Naive B cell (primary cell): Measurements from ENCODE around the gene DPP7. TPM values are rescaled to one million over a fixed set of nuclear protein-coding genes. Genes with fewer than 3 reads are reported as not detected.
A peak's percentile ranks its signal among the peaks of the same experiment; 100 is the strongest.
"Not testable (repeated sequence)": the region's sequence is repeated elsewhere in the genome, so short reads cannot be mapped to it uniquely, and the experiment has no call there.

ENCODE experiments used
- ATAC-seq, 2 donors: fragments of 150-1000 bp; cut with Tn5 transposase; 2 replicates each; pipeline ENCODE4 v1.10.0; 2021; ENCODE audit warnings: low read depth in 2 of 2, mild to moderate bottlenecking in 2 of 2, moderate library complexity in 2 of 2
- DNase-seq: peaks from one replicate; pipeline ENCODE4 v3.0.0; 2022
- H3K27ac Mint-ChIP-seq, 6 donors: one replicate each; pipeline ENCODE4 v1.8.0; 2020 to 2022; ENCODE audit warnings: mild to moderate bottlenecking in 6 of 6, mixed read lengths in 6 of 6, moderate library complexity in 5 of 6, inconsistent platforms in 2 of 6
- H3K27me3 Mint-ChIP-seq, 3 donors: one replicate each; pipeline ENCODE4 v1.8.0; 2021 to 2022; ENCODE audit warnings: mixed read lengths in 3 of 3, mild to moderate bottlenecking in 1 of 3
- H3K36me3 Mint-ChIP-seq, 2 donors: one replicate each; pipeline ENCODE4 v1.8.0; 2020 to 2022; ENCODE audit warnings: mixed read lengths in 2 of 2, inconsistent platforms in 1 of 2, mild to moderate bottlenecking in 1 of 2
- H3K4me1 Mint-ChIP-seq, 3 donors: one replicate each; pipeline ENCODE4 v1.8.0; 2020 to 2022; ENCODE audit warnings: mixed read lengths in 3 of 3, inconsistent platforms in 1 of 3, mild to moderate bottlenecking in 1 of 3, moderate library complexity in 1 of 3
- H3K4me3 Mint-ChIP-seq, 8 donors: one replicate each; pipeline ENCODE4 v1.8.0; 2020 to 2022; ENCODE audit warnings: mild to moderate bottlenecking in 8 of 8, mixed read lengths in 8 of 8, moderate library complexity in 8 of 8, inconsistent platforms in 2 of 8
- H3K9me3 Mint-ChIP-seq, 7 donors: one replicate each; pipeline ENCODE4 v1.8.0; 2020 to 2022; ENCODE audit warnings: mixed read lengths in 7 of 7, mild to moderate bottlenecking in 5 of 7, inconsistent platforms in 2 of 7, moderate library complexity in 1 of 7
- polyA plus RNA-seq, 6 donors: library from polyadenylated mRNA; unstranded; fragments of 300-500 nt; fragmentation: Illumina TruSeq; gene quantifications; one replicate each; pipeline ENCODE4 v1.2.3, GENCODE V29; 2021; ENCODE audit warnings: low read depth in 6 of 6

DPP7 gene
- polyA plus RNA-seq, 6 donors from 2014 or later = 71.5 to 142 (median 102) TPM

DNA sequence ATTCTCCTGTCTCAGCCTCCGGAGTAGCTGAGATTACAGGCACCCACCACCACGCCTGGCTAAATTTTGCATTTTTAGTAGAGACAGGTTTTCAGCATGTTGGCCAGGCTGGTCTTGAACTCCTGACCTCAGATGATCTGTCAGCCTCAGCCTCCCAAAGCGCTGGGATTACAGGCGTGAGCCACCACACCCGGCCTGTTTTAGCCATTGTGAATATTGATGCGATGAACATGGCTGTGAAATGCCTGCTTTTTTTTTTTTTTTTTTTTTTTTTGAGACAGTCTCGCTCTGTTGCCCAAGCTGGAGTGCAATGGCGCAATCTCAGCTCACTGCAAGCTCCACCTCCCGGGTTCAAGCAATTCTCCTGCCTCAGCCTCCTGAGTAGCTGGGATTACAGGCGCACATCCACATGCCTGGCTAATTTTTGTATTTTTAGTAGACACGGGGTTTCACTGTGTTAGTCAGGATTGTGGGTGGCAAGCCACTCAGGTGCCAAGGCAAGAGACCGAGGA is 3.6 kb upstream of the DPP7 start:
- H3K4me1 Mint-ChIP-seq = peaks cover 21 to 34% (median 21%) of the 10 kb centered on the region in 3 donors
- H3K27ac Mint-ChIP-seq = peak overlapping the region in 4 of 6 donors; percentile 54 to 97 (median 80)
- ATAC-seq, DNase-seq, H3K9me3 Mint-ChIP-seq, H3K27me3 Mint-ChIP-seq, H3K36me3 Mint-ChIP-seq: not testable (repeated sequence)
- peak overlapping the region in 1 of 8 donors; percentile 66 for H3K4me3 Mint-ChIP-seq

DNA sequence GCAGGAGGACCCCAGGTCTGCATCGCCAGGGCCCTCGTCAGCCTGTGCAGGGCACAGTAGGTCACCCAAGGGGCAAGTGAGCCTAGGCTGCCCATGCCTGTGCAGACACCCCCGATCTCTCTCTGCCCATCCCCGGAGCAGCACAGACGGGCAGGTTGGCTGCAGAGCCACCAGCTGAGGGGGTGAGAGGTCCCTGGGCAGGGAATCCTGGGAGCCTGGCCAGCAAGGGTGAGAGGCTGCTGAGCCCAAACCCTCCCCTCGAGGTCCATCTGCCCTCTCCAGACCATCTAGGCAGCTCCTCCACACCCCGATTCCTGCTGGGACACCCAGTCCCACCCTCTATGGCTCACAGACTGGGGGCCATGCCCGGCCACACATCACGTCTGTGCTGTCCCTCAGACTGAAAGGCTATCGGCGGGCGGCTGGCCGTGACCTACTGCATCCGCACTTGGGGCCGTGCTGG is 2.8 kb upstream of the DPP7 start:
- DNase-seq (no peak), ATAC-seq (no peak)
- Mint-ChIP-seq H3K4me3 (peak overlapping the region in 1 of 8 donors; percentile 66), H3K4me1 (peaks cover 14 to 29% (median 15%) of the 10 kb centered on the region in 3 donors), H3K27me3 (no peaks in the 10 kb centered on the region), H3K27ac (peak overlapping the region in 4 of 6 donors; percentile 66 to 92 (median 82)), H3K9me3 (no peaks in the 10 kb centered on the region), H3K36me3 (no peaks in the 10 kb centered on the region)

DNA sequence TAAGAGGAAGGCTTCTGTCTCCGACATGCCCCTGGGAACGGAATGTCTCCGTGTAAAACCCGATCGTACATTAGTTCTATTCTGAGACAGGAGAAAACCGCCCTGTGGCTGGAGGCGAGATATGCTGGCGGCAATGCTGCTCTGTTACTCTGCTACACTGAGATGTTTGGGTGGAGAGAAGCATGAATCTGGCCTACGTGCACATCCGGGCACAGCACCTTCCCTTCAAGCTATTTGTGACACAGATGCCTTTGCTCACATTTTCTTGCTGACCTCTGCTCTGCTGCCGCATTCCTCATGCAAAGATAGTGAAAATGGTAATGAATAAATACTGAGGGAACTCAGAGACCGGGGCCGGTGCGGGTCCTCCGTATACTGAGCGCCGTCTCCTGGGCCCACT is 2.2 kb upstream of the DPP7 start:
- no peaks in the 10 kb centered on the region for H3K36me3 Mint-ChIP-seq
- no peaks in the 10 kb centered on the region for H3K27me3 Mint-ChIP-seq
- peak overlapping the region in 5 of 6 donors; percentile 52 to 88 (median 77) for H3K27ac Mint-ChIP-seq
- DNase-seq = no peak
- H3K9me3 Mint-ChIP-seq = no peaks in the 10 kb centered on the region
- peak overlapping the region in 4 of 8 donors; percentile 12 to 82 (median 46) for H3K4me3 Mint-ChIP-seq
- H3K4me1 Mint-ChIP-seq = peaks cover 9 to 23% (median 10%) of the 10 kb centered on the region in 3 donors
- no peak for ATAC-seq

DNA sequence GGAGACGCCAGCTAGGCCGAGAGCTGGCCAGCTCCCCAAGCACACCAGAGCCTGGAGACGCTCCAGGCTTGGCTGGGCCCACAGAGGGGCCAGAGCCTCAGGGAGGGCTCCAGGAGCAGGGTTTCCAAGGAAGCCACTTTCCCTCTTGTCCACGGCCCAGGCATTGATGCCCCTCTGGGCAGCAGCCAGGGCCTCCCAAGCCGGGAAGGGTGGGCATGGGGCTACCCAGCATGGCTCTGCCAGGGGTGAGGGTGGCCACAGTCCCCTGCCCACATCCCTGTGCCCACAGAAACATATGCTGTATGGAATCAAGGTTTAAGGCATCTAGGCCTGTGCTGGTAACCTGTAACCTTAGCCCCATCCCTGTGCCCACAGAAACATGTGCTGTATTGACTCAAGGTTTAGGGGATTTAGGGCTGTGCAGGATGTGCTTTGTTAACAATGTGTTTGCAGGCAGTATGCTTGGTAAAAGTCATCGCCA is 1.5 kb upstream of the DPP7 start:
- Mint-ChIP-seq H3K27ac (peak overlapping the region in 3 of 6 donors; percentile 66 to 74 (median 70)), H3K36me3 (peaks cover 0 to 2% of the 10 kb centered on the region in 2 donors), H3K4me1 (peaks cover 7 to 19% (median 8%) of the 10 kb centered on the region in 3 donors), H3K27me3 (no peaks in the 10 kb centered on the region), H3K4me3 (peak overlapping the region in 4 of 8 donors; percentile 12 to 82 (median 53)), H3K9me3 (no peaks in the 10 kb centered on the region)
- no peak for DNase-seq
- no peak for ATAC-seq

DNA sequence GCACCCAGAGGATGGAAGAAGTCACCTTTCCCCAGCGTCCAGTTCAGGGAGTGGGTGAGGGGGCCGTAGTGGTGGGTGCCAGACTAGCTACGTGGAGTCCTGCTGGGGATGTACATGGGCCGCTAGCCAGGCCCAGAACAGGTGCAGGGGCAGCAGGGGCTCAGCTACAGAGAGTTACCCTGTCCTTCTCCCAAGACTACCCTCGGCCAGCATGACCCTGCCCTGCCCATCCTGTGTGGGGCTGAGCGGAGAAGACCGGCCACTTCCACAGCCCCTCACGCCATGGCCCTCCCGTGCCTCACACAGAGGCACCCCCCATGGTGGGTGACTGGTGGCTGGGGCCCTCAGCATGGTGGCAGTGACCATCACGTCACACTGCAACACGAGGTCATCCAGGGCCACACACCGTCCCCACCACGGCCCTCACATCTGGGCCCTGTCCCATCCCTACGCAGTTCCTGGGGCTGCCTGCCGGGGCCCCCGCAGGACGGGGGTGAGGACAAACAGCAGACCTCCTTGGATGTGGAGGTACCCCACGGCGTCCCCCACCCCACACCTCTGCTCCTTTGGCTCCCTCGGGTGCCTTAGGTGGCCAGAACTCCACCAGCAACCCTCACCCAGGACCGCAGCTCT is 977 bp upstream of the DPP7 start:
- DNase-seq (no peak), ATAC-seq (no peak)
- Mint-ChIP-seq H3K27me3 (no peaks in the 10 kb centered on the region), H3K36me3 (peaks cover 0 to 8% of the 10 kb centered on the region in 2 donors), H3K4me3 (peak overlapping the region in 7 of 8 donors; percentile 12 to 71 (median 42)), H3K4me1 (peaks cover 7 to 15% (median 11%) of the 10 kb centered on the region in 3 donors), H3K27ac (peak overlapping the region in 3 of 6 donors; percentile 50 to 74 (median 66)), H3K9me3 (no peaks in the 10 kb centered on the region)

DNA sequence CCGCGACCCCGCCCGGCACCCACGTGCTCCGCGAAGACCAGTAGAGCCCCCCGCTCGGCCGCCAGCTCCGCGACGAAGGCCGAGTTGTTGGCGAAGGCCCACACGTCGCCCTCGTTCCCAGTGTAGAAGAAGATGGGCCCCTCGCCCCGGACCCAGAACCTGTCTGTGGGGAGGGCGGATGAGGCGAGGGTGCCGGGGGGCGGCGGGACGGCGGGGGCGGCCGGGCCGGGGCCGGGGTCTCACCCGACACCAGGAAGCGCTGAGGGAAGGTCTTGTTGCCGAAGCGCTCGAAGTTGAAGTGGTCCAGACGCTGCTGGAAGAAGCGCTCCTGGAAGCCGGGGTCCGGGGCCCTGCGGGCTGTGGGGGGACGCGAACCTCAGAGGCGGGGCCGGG is 317 bp downstream of the DPP7 start:
- H3K36me3 Mint-ChIP-seq = peaks cover 0 to 8% of the 10 kb centered on the region in 2 donors
- H3K9me3 Mint-ChIP-seq = no peaks in the 10 kb centered on the region
- ATAC-seq (peak; percentile 8 to 14), DNase-seq (no peak)
- peak overlapping the region in 4 of 6 donors; percentile 33 to 66 (median 50) for H3K27ac Mint-ChIP-seq
- H3K4me3 Mint-ChIP-seq = peak overlapping the region in 6 of 8 donors; percentile 19 to 79 (median 64)
- peaks cover 4 to 13% (median 8%) of the 10 kb centered on the region in 3 donors for H3K4me1 Mint-ChIP-seq
- no peaks in the 10 kb centered on the region for H3K27me3 Mint-ChIP-seq

DNA sequence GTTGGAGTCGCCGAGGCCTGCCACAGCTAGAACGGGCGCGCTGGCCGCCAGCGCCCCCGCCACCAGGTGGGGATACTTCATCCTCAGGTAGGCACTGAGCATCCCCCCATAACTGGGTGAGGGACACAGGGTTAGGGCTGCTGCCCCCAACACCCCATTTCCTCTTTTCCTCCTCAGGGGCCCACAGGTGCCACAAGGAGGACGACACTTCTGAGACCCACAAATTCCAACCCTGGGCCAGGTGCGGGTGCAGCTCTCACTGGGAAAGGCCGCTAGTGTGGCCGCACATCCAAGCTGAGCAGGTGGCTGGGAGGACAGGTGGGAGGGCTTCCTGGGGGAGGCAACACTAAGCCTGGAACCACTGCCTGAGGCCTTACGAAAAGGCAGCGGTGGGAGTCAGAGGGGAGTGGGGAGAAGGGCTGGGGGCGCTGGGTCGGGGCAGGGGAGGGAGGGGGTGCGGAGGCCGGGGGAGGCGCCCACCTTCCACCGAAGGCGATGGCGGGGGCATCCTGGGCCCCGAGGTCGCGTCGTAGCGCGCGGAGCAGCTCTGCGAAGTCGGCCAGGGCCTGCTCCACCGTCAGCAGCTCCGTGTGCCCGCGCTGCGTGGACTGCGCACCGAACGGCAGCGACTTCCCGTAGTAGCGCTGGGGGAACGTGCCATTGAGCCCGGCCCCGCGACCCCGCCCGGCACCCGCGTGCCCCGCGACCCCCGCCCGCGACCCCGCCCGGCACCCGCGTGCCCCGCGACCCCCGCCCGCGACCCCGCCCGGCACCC is 961 bp downstream of the DPP7 start:
- Mint-ChIP-seq H3K36me3 (peaks cover 0 to 8% of the 10 kb centered on the region in 2 donors), H3K27me3 (no peaks in the 10 kb centered on the region), H3K27ac (peak overlapping the region in 4 of 6 donors; percentile 74 to 93 (median 82)), H3K4me1 (peaks cover 0 to 7% (median 3%) of the 10 kb centered on the region in 3 donors), H3K9me3 (no peaks in the 10 kb centered on the region), H3K4me3 (peak overlapping the region; percentile 62 to 89 (median 74))
- ATAC-seq (peak; percentile 22 to 24), DNase-seq (no peak)

DNA sequence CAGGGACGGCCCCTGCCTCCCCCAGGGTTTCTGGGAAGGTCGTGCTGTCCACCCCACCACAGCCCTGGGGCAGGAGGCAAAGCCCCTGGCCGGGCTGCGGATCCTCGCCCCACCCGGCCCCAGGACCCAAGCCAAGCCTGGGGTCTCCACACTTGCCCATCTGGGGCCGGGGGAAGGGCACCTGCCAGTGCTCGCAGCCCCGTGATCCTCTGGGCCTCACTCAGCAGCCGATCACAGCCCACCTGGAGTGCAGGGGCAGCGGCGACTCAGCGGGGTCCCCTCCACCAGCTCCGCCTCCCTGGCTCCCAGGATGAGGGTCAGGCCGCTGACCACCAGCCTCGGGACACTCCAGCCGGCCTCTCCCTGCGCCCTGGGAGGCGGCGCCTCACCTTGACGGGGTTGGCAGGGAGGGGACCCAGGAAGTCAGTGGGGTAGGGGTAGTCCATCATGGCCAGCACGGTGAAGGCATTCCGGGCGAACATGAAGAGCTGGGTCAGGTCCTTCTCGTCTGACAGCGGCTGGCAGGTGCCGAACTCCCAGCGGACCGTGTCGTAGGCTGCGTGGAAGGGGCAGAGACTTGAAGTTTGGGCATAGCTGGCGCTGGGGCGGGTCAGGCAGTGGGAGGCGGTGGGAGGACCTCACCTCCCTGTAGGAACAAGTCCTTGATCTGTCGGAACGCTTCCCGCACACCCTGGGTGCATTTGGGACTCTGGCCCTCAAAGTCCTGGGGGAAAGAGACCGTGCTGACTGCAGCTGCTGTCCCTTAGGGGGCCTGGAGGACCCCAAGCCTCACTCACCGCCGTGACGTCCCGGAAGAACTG is 1.8 kb downstream of the DPP7 start:
- peak overlapping the region in 3 of 6 donors; percentile 65 to 91 (median 74) for H3K27ac Mint-ChIP-seq
- H3K4me1 Mint-ChIP-seq = peaks cover 0 to 7% (median 3%) of the 10 kb centered on the region in 3 donors
- DNase-seq = no peak
- peaks cover 0 to 8% of the 10 kb centered on the region in 2 donors for H3K36me3 Mint-ChIP-seq
- ATAC-seq = no peak
- peak overlapping the region in 7 of 8 donors; percentile 59 to 80 (median 71) for H3K4me3 Mint-ChIP-seq
- H3K9me3 Mint-ChIP-seq = no peaks in the 10 kb centered on the region
- no peaks in the 10 kb centered on the region for H3K27me3 Mint-ChIP-seq

DNA sequence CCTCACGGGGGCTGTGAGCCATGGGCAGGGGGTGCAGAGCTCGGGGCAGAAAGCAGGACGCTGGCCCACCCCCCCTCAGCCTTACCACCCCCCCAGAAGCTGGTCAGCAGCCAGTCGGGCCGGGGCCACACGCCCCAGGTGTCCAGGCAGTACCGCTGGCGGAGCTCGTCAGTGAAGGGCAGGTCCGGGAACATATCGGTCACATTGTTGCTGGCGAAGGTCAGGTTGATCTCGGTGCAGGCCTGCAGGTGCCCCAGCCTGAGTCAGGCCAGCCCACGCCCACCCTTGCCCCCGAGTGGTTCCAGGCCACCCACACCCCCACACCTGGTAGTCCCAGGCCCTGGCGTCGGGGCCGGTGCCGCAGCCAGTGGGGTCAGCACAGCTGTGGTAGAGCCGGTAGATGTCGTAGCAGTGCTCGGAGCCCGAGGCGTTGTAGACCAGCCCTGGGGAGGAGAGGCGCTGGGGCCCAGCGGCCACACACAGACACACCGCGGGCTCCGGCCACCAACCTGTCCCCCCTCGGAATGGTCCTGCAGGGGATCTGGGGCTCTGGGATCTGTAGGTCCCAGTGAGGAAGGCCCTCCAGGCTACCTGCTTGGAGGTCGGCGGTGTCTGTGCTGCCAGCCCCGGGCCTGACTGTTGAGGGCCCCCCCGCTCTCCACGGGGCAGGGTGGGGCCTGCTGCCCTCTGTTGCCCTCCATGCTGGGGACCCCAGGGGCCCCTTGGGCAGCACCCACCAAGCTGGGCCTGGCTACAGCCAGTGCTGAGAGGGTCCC is 2.6 kb downstream of the DPP7 start:
- H3K36me3 Mint-ChIP-seq = peaks cover 0 to 8% of the 10 kb centered on the region in 2 donors
- H3K4me1 Mint-ChIP-seq = peaks cover 0 to 7% (median 3%) of the 10 kb centered on the region in 3 donors
- ATAC-seq = no peak
- H3K27me3 Mint-ChIP-seq = no peaks in the 10 kb centered on the region
- no peak overlapping the region for H3K27ac Mint-ChIP-seq
- no peak for DNase-seq
- no peak overlapping the region for H3K4me3 Mint-ChIP-seq
- no peaks in the 10 kb centered on the region for H3K9me3 Mint-ChIP-seq

DNA sequence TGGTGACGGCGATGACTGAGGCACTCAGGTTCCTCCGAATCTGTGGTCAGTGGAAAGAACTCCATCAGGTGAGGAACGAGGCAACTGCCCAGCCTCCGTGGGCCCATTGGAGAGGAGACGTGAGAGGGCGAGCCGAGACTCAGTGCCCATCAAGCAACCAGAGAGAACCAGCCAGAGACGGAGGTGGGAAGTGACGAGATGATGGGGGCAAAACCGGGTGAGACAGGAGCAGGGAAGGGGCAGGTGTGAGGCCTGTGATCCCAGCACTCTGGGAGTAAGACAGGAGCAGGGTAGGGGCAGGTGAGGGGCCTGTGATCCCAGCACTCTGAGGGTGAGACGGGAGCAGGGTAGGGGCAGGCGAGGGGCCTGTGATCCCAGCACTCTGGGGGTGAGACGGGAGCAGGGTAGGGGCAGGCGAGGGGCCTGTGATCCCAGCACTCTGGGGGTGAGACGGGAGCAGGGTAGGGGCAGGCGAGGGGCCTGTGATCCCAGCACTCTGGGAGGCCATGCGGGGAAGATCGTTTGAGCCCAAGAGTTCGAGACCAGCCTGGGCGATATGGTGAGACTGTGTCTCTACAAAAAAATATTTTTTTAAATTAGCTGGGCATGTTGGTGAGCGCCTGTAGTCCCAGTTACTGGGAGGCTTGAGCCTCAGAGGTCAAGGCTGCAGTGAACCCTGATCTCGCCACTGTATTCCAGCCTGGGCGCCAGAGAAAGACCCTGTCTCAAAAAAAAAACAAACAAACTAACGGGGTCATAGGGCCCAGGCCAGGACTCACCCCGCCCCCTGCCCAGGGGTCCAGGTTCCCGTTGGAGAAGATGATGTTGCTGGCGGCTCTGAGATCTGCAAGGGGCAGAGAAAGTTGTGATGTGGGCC is 3.4 kb downstream of the DPP7 start:
- DNase-seq = no peak
- peak overlapping the region in 2 of 8 donors; percentile 19 to 76 for H3K4me3 Mint-ChIP-seq
- H3K27ac Mint-ChIP-seq = no peak overlapping the region

DNA sequence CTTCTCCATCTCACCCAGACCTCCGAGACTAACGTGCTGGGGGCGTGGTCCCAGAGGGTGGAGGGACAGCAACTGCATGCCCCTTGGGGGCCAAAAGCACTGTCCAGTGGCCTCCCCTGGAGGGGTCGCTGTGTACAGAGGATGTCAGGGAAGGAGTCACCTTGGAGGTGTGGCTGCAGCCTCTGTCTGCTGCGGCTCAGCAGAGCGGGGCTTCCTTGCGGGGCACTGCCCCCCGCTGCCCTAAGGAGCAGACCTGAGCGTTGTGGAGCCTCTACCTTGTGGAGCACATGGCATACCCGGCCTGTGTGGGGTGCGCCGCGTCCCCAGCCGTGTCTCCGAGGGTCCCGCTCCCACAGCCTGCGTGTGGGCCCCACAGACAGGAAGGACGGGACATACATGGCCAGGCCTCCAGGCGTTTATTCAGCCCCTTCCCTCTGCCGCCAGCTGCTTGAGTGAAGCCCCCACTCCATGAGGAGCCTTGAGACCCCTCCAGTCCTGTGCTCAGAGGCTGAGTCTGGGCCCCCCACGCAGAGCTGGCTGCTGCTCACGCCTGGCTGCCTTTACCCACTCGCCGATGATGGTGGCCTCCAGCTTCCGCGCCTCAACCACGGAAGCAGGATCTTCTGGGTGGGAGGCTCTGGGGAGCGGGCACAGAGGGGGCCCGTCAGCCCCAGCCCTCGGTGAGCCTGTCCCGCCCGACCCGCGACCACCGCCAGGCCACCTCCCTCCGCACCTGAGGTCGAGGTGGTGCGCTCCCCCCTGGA is 4.2 kb downstream of the DPP7 start:
- H3K4me3 Mint-ChIP-seq = peak overlapping the region in 1 of 8 donors; percentile 19
- H3K4me1 Mint-ChIP-seq = peaks cover 0 to 7% (median 3%) of the 10 kb centered on the region in 3 donors
- H3K27ac Mint-ChIP-seq = no peak overlapping the region
- DNase-seq = no peak
- H3K27me3 Mint-ChIP-seq = no peaks in the 10 kb centered on the region
- H3K36me3 Mint-ChIP-seq = peaks cover 0 to 8% of the 10 kb centered on the region in 2 donors
- ATAC-seq = no peak
- no peaks in the 10 kb centered on the region for H3K9me3 Mint-ChIP-seq

More for the DNA sequence above, 3.4 kb downstream of the DPP7 start:
- no peaks in the 10 kb centered on the region for H3K9me3 Mint-ChIP-seq
- ATAC-seq = no peak
- H3K27me3 Mint-ChIP-seq = no peaks in the 10 kb centered on the region
- H3K4me1 Mint-ChIP-seq = peaks cover 0 to 7% (median 3%) of the 10 kb centered on the region in 3 donors
- H3K36me3 Mint-ChIP-seq = peaks cover 0 to 8% of the 10 kb centered on the region in 2 donors
